HG02970 (cell line): ENCODE data around the gene PCSK9.

Experiments used
- ATAC-seq: cut with Tn5 transposase; IDR thresholded peaks from one replicate; pipeline ENCODE4 v1.9.1; 2021; ENCODE audit warnings: mild to moderate bottlenecking, moderate library complexity, moderate number of reproducible peaks; ENCODE audit not compliant: unreplicated experiment, low FRiP score

PCSK9 gene

GRCh38 chr1:55041613-55042012 lies 2.3 kb downstream of the PCSK9 start:
- no peak for ATAC-seq

- ATAC-seq = no peak
Measured at GRCh38 chr1:55043011-55043410, 3.7 kb downstream of the PCSK9 start.

- ATAC-seq = no peak
Measured at GRCh38 chr1:55043726-55044125, 4.4 kb downstream of the PCSK9 start.

GRCh38 chr1:55044617-55045397 lies 5.5 kb downstream of the PCSK9 start:
- ATAC-seq = no peak

- ATAC-seq = no peak
Measured at GRCh38 chr1:55045430-55045829, 6.1 kb downstream of the PCSK9 start.

- no peak for ATAC-seq
Measured at GRCh38 chr1:55046871-55047270, 7.5 kb downstream of the PCSK9 start.

GRCh38 chr1:55047611-55048010 lies 8.3 kb downstream of the PCSK9 start:
- ATAC-seq = no peak

GRCh38 chr1:55048453-55049270 lies 9.3 kb downstream of the PCSK9 start:
- no peak for ATAC-seq

GRCh38 chr1:55049271-55049913 lies 10.0 kb downstream of the PCSK9 start:
- ATAC-seq = no peak

- no peak for ATAC-seq
Measured at GRCh38 chr1:55049914-55050278, 10.5 kb downstream of the PCSK9 start.

- no peak for ATAC-seq
Measured at GRCh38 chr1:55050283-55050682, 10.9 kb downstream of the PCSK9 start.

- ATAC-seq = no peak
Measured at GRCh38 chr1:55051169-55051568, 11.8 kb downstream of the PCSK9 start.

- no peak for ATAC-seq
Measured at GRCh38 chr1:55051621-55052020, 12.3 kb downstream of the PCSK9 start.

GRCh38 chr1:55052221-55053142 lies 13.1 kb downstream of the PCSK9 start:
- ATAC-seq = no peak

GRCh38 chr1:55053265-55053954 lies 14.1 kb downstream of the PCSK9 start:
- ATAC-seq = no peak

- no peak for ATAC-seq
Measured at GRCh38 chr1:55054396-55054795, 15.0 kb downstream of the PCSK9 start.

- ATAC-seq = no peak
Measured at GRCh38 chr1:55055084-55055882, 15.9 kb downstream of the PCSK9 start.

- ATAC-seq = no peak
Measured at GRCh38 chr1:55055951-55056631, 16.7 kb downstream of the PCSK9 start.
